Fibroblast of pulmonary artery (primary cell): ENCODE data around the gene IFT25.
A peak's percentile ranks its signal among the peaks of the same experiment; 100 is the strongest.
"Not testable (repeated sequence)": the region's sequence is repeated elsewhere in the genome, so short reads cannot be mapped to it uniquely, and the experiment has no call there.

Experiments
- DNase-seq: peaks from one replicate; pipeline ENCODE4 v3.0.0-alpha.2; 2010; ENCODE audit warnings: low read depth
- H3K4me3 ChIP-seq: replicated peaks from 2 replicates; pipeline ENCODE4 v1.5.1; 2011; ENCODE audit warnings: low read depth, mild to moderate bottlenecking, control low read depth, low read length, moderate library complexity
- TF ChIP-seq, protein P1 (sequence below): IDR thresholded peaks from 2 replicates; pipeline ENCODE4 v1.5.1; 2011; ENCODE audit warnings: mild to moderate bottlenecking, control low read depth, low read length, inconsistent platforms; ENCODE audit errors: missing control alignments

Gene IFT25

DNA sequence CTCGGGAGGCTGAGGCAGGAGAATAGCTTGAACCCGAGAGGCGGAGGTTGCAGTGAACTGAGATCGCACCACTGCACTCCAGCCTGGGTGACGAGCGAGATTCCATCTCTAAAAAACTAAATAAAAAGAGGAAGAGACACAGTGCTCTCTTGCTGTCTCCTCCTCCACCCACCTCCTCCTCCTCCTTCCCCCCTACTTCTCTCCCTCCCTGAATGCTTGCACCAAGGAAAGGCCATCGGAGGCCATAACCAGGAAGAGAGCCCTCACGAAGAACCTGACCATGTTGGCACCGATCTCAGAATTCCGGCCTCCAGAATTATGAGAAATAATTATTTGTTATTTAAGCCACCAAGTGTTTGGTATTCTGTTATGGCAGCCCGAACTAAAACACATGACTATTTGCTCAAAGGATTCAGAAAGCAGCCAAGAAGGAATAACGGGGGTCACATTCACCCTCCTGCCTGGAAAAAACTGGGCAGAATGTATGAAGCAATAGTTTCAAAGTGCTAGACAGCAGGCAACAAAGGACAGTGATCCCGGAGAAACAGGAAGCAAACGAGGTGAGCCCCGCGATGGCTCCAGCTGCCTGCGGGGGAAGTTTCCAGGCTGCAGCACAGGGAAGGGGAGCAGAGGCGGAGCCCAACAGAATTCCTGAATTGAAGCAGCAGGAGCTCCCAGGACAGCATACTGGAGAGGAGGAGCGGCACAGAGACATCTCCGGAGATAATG lies 36.7 kb upstream of the IFT25 start:
- peak; percentile 48 for DNase-seq
- peak overlapping the region; percentile 28 for H3K4me3 ChIP-seq
- TF ChIP-seq, protein P1, sequence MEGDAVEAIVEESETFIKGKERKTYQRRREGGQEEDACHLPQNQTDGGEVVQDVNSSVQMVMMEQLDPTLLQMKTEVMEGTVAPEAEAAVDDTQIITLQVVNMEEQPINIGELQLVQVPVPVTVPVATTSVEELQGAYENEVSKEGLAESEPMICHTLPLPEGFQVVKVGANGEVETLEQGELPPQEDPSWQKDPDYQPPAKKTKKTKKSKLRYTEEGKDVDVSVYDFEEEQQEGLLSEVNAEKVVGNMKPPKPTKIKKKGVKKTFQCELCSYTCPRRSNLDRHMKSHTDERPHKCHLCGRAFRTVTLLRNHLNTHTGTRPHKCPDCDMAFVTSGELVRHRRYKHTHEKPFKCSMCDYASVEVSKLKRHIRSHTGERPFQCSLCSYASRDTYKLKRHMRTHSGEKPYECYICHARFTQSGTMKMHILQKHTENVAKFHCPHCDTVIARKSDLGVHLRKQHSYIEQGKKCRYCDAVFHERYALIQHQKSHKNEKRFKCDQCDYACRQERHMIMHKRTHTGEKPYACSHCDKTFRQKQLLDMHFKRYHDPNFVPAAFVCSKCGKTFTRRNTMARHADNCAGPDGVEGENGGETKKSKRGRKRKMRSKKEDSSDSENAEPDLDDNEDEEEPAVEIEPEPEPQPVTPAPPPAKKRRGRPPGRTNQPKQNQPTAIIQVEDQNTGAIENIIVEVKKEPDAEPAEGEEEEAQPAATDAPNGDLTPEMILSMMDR = no peak

DNA sequence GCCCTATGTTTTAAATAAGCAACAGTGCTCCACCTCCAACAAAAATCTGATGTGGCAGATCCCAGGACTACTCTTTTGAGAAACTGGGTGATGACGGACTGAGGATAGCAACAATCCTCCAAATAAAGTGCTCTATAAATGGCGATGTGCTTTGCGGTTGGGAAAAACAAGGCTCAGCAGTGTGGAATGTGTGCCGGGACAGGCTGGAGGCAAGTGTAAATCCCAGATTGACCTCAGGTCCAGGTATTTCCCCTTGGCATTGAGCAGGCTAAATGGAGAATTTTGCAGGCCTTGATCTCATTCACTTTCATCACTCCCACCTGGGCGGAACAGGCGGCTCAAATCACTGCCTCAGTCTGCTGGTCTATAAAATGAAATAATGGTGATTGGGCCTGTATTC lies 35.7 kb upstream of the IFT25 start:
- H3K4me3 ChIP-seq = no peak overlapping the region
- DNase-seq = no peak

DNA sequence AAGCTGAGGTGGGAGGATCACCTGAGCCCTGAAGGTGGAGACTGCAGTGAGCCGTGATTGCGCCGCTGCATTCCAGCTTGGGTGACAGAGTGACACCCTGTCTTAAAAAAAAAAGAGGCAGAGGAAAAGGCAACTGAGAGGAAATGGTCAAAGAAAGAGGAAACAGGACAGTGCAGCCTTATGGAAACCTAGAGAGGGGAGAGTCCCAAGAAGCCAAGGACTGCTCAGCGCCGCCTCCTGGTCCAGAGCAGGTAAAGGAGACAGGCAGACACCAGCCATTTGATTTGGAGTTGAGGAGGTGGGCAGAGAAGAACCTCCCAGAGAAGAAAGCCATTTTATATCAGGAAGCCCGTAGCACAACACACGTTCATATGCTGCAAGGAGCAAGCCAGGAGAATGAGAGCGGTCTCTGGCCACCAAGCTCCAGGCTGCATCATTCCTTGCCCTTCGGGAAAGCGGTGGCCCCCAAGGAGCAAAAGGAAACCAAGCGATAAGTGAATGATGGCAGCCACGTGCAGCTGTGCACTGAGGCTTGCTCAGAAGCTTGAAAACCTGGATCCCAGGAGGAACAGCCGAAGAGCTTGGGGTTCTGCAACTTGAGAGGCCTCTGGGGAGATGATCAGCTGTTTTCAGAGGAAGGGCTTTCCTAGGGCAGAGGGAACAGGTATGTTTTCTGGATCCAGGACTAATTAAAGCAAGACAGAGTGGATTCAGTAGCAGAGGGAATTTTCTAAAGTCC lies 34.4 kb upstream of the IFT25 start:
- TF ChIP-seq, protein P1 = no peak
- no peak for DNase-seq
- H3K4me3 ChIP-seq = no peak overlapping the region

More for the DNA sequence above, 35.7 kb upstream of the IFT25 start:
- TF ChIP-seq, protein P1 = no peak

DNA sequence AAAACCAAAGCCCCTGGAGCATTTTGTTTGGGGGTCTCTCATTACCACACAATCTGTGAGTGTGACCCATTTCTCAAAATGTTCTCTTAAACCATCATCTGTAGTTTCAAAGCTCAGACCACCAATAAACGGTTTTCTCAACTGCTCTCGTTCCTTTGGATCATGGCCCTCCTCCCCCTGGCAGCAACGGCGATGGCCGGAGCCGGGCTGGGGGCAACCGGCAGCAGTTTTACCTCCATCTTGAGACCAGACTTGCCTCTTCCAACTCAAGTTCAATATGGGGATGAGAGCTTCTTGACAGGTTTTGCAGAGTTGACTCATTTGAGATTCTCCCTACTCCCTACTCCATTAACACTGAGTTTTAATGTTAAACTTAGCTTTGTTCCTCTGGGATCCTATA lies 30.4 kb upstream of the IFT25 start:
- TF ChIP-seq, protein P1 = no peak
- H3K4me3 ChIP-seq = no peak overlapping the region

DNA sequence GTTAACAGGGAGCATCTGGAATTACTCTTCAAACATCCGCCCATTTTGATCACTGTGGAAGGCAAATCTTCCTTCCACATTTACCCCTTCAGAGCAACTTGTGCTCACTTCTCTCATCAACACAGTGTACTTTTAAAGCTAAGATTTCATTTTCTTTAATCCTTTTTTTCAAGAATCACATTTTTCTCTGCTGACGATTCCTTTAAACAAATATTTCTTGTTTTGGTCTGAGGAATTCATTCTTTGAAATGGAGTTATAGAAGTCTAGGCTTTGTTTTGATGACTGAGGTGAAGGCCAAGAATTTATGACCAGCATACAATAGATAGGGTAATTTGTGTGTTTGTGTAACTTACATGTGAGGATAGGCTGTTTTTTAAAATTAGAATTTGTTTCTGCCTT lies 26.2 kb upstream of the IFT25 start:
- H3K4me3 ChIP-seq = no peak overlapping the region
- DNase-seq = no peak
- TF ChIP-seq, protein P1 = no peak

More for the DNA sequence above, 30.4 kb upstream of the IFT25 start:
- DNase-seq = no peak

DNA sequence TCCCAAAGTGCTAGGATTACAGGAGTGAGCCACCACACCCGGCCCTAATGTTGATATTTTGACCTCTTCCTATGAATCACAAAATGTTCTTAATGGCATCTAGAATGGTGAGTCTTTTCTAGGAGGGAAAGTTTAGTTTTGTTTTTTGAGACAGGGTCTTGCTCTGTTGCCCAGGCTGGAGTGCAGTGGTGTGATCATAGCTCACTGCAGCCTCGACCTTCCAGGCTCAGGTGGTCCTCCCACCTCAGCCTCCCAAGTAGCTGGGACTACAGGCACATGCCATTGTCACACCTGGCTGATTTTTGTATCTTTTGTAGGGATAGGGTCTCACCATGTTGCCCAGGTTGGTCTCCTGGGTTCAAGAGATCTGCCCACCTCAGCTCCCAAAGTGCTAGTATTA lies 23.8 kb upstream of the IFT25 start:
- not testable (repeated sequence) for H3K4me3 ChIP-seq, DNase-seq

DNA sequence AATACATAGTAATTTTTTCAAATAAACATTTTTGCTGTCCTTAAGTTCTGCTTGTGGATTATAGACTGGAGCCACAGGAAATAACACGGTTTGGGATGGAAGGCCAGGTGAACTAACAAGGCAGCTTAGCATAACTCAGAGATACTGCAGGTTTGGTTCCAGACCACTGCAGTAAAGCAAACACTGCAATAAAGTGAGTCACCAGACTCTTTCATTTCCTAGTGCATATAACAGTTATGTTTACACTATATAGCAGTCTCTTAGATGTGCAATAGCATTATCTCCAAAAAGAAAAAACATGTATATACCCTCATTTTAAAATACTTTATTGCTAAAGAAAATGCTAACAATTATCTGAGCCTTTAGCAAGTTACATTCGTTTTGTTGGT lies 22.6 kb upstream of the IFT25 start:
- no peak overlapping the region for H3K4me3 ChIP-seq
- DNase-seq = no peak
- TF ChIP-seq, protein P1 = no peak
